ENCODE measurements around the gene EPHB2. TPM values are rescaled to one million over a fixed set of nuclear protein-coding genes. Genes with fewer than 3 reads are reported as not detected.
"Not testable (repeated sequence)": the region's sequence is repeated elsewhere in the genome, so short reads cannot be mapped to it uniquely, and the experiment has no call there.

Gene EPHB2
- total RNA-seq, 1 donor from 2014 or later, result 62.0 TPM

- DNase-seq (ENCODE audit: low read depth, low spot score), result no peak
Measured at GRCh38 chr1:22936681-22937080, 226.0 kb downstream of the EPHB2 start.

GRCh38 chr1:22941257-22941656 is 230.6 kb downstream of the EPHB2 start:
- no peak for DNase-seq (ENCODE audit: low read depth, low spot score)

GRCh38 chr1:22944346-22945055 is 233.9 kb downstream of the EPHB2 start:
- no peak for DNase-seq (ENCODE audit: low read depth, low spot score)

GRCh38 chr1:22945171-22945570 is 234.5 kb downstream of the EPHB2 start:
- DNase-seq (ENCODE audit: low read depth, low spot score), result not testable (repeated sequence)

- DNase-seq (ENCODE audit: low read depth, low spot score), result no peak
Measured at GRCh38 chr1:22949822-22950331, 239.2 kb downstream of the EPHB2 start.

- no peak for DNase-seq (ENCODE audit: low read depth, low spot score)
Measured at GRCh38 chr1:22951796-22952195, 241.2 kb downstream of the EPHB2 start.

- no peak for DNase-seq (ENCODE audit: low read depth, low spot score)
Measured at GRCh38 chr1:22952694-22953056, 242.0 kb downstream of the EPHB2 start.

- DNase-seq (ENCODE audit: low read depth, low spot score), result no peak
Measured at GRCh38 chr1:22953057-22953739, 242.6 kb downstream of the EPHB2 start.

GRCh38 chr1:22953740-22954141 is 243.1 kb downstream of the EPHB2 start:
- no peak for DNase-seq (ENCODE audit: low read depth, low spot score)

- no peak for DNase-seq (ENCODE audit: low read depth, low spot score)
Measured at GRCh38 chr1:22955146-22955545, 244.5 kb downstream of the EPHB2 start.

GRCh38 chr1:22957066-22957465 is 246.4 kb downstream of the EPHB2 start:
- DNase-seq (ENCODE audit: low read depth, low spot score), result no peak

GRCh38 chr1:22958556-22958955 is 247.9 kb downstream of the EPHB2 start:
- no peak for DNase-seq (ENCODE audit: low read depth, low spot score)

- no peak for DNase-seq (ENCODE audit: low read depth, low spot score)
Measured at GRCh38 chr1:22959545-22960360, 249.1 kb downstream of the EPHB2 start.

- DNase-seq (ENCODE audit: low read depth, low spot score), result no peak
Measured at GRCh38 chr1:22962558-22962957, 251.9 kb downstream of the EPHB2 start.

- no peak for DNase-seq (ENCODE audit: low read depth, low spot score)
Measured at GRCh38 chr1:22963044-22963677, 252.5 kb downstream of the EPHB2 start.

- DNase-seq (ENCODE audit: low read depth, low spot score), result no peak
Measured at GRCh38 chr1:22966309-22966708, 255.7 kb downstream of the EPHB2 start.

- no peak for DNase-seq (ENCODE audit: low read depth, low spot score)
Measured at GRCh38 chr1:22967833-22968232, 257.2 kb downstream of the EPHB2 start.

- DNase-seq (ENCODE audit: low read depth, low spot score), result peak; percentile 76
Measured at GRCh38 chr1:22969304-22969709, 258.7 kb downstream of the EPHB2 start.

GRCh38 chr1:22970096-22970495 is 259.5 kb downstream of the EPHB2 start:
- DNase-seq (ENCODE audit: low read depth, low spot score), result no peak
